ENCODE measurements around the gene C22orf39.
A peak's percentile ranks its signal among the peaks of the same experiment; 100 is the strongest.

C22orf39 gene

DNA sequence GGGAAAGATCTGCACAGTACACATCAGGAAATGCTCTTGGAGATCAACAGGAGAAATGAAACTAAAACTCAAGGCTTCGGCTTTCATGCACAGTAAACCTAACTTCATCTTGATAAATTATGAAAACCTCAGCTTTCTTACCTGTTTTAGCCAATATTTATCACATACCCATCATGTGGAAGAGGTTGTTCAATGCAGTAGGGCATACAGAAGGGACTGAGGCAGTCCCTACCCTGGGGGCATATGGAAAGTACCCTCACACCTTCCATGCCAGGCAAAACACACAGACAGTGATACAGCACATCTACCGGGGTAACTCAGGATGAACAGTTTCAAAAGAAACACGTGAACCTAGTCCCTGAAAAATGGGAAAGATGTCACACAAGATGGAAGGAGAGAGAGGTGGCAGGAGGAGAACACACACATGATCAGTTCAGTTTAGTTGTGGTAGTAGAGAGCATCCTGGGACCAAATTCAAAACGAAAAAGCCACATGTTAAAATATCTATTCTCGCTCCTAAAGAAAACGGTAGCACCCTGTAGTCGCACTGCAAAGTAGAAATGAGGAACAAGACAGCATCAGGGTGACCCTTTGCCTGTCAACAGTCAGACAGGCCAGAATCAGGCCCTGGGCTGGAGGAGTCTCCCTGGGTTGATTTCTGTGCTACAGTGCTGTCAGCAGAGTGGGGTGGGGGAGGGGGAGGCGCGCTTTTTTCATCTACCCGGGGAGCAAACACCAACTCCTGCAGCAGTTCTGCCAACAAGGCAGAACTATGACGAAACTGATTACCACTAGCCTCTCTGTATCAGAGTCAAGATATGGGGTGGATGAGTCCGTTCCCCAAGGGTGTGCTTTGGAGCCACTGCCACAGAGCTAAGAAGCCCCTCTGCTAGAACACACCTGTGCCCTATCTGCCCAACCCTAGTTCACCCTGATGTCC lies 17.3 kb downstream of the C22orf39 start:
- H3K9me3 ChIP-seq (ENCODE audit: control insufficient read depth, insufficient read depth, low read length), result no peaks in the 10 kb centered on the region
- no CpG with 5 or more reads among the region's 12 CpGs for WGBS (ENCODE audit: insufficient coverage, insufficient read length)
- H3K36me3 ChIP-seq (ENCODE audit: control insufficient read depth, insufficient read depth, low read length), result no peaks in the 10 kb centered on the region
- H3K4me1 ChIP-seq (ENCODE audit: control insufficient read depth, insufficient read depth, low read length), result no peaks in the 10 kb centered on the region
- no peak overlapping the region for H3K27ac ChIP-seq (ENCODE audit: low read length)
- H3K4me3 ChIP-seq (ENCODE audit: low read length), result peak overlapping the region; percentile 51; the same call in 1 of the 2 replicates
- DNase-seq (ENCODE audit: low read depth, low spot score), result no peak
- no peaks in the 10 kb centered on the region for H3K27me3 ChIP-seq (ENCODE audit: control insufficient read depth, insufficient read depth, low read length)

DNA sequence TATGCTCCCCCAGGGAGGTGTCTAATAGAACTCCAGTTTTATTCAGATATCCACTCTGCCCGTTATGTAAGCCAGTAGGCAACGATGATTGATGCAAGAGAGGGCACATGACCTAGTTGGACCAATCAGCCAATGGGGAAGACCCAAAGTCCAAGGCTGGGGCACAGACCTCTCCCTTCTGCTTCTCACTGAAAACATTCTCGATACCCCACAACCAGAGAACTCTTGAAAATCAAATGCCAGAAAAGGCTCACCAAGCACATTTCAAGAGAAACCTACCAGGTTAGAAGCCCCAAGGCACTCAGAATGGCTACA lies 23.4 kb downstream of the C22orf39 start:
- H3K4me1 ChIP-seq (ENCODE audit: control insufficient read depth, insufficient read depth, low read length), result peaks cover 5% of the 10 kb centered on the region
- H3K27me3 ChIP-seq (ENCODE audit: control insufficient read depth, insufficient read depth, low read length), result no peaks in the 10 kb centered on the region
- no peak overlapping the region for H3K27ac ChIP-seq (ENCODE audit: low read length)
- no peak for DNase-seq (ENCODE audit: low read depth, low spot score)
- no peak overlapping the region for H3K4me3 ChIP-seq (ENCODE audit: low read length)
- H3K9me3 ChIP-seq (ENCODE audit: control insufficient read depth, insufficient read depth, low read length), result no peaks in the 10 kb centered on the region
- no peaks in the 10 kb centered on the region for H3K36me3 ChIP-seq (ENCODE audit: control insufficient read depth, insufficient read depth, low read length)
- no CpG with 5 or more reads among the region's 3 CpGs for WGBS (ENCODE audit: insufficient coverage, insufficient read length)

DNA sequence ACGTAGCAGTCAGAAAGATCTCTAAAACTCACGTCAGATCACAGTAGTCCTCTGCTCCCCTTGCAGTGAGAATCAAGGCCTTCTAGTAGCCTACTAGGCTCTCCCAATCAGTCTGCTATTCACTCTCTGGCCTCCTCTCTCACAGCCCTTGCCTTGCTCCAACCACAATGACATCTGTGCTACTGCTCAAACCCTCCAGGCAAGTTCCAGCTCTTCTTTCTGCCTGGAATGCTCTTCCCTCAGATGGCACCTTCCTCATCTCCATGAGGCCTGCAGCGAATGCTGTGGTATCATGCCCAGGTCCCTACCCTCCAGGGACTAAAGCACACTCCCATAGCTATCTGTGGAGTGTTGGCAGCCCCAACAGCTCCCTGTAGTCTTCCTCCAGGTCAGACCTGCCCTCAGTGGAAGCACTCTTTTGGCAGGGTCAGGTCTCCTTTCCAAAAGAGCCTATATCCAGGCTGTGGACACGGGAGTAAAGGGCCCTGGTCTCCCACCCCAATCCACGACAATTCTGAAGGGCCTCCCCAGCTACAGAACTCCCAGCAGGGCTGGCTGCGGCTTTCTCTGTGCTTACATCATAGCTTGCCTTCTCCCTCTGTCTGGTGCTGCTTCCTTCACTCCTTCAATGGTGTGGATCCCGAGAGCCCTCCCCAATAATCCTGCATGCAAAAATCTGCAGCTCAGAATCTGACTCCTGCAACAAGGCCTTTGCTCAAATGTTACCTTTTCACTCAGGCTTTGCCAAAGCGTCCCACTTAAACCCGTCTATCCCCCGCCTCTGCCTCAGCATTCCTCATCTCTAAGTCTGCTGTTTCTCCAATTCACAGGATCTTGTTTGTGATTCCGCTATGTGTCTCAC lies 24.8 kb downstream of the C22orf39 start:
- Histone ChIP-seq H3K4me3 (ENCODE audit: low read length) (no peak overlapping the region), H3K27ac (ENCODE audit: low read length) (no peak overlapping the region), H3K4me1 (ENCODE audit: control insufficient read depth, insufficient read depth, low read length) (peaks cover 5% of the 10 kb centered on the region), H3K27me3 (ENCODE audit: control insufficient read depth, insufficient read depth, low read length) (no peaks in the 10 kb centered on the region), H3K9me3 (ENCODE audit: control insufficient read depth, insufficient read depth, low read length) (no peaks in the 10 kb centered on the region), H3K36me3 (ENCODE audit: control insufficient read depth, insufficient read depth, low read length) (no peaks in the 10 kb centered on the region)
- no peak for DNase-seq (ENCODE audit: low read depth, low spot score)
- no CpG with 5 or more reads among the region's 11 CpGs for WGBS (ENCODE audit: insufficient coverage, insufficient read length)

DNA sequence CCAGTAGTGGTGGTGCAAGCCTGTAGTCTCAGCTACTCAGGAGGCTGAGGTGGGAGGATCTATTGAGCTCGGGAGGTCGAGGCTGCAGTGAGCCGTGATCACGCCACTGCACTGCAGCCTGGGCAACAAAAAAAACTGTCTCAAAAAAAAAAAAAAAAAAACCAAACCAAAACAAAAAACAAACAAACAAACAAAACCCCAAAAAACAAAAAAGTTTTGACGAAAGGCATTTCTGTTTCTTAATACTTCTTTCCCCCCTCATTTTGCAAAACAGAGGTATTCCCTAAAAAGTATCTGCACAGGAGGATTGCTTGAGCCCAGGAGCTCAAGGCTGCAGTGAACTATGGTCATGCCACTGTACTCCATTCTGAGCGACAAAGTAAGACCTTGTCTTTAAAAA lies 27.2 kb downstream of the C22orf39 start:
- DNase-seq (ENCODE audit: low read depth, low spot score), result no peak
- peaks cover 5% of the 10 kb centered on the region for H3K4me1 ChIP-seq (ENCODE audit: control insufficient read depth, insufficient read depth, low read length)
- H3K27ac ChIP-seq (ENCODE audit: low read length), result no peak overlapping the region
- H3K4me3 ChIP-seq (ENCODE audit: low read length), result no peak overlapping the region
- H3K9me3 ChIP-seq (ENCODE audit: control insufficient read depth, insufficient read depth, low read length), result no peaks in the 10 kb centered on the region
- WGBS (ENCODE audit: insufficient coverage, insufficient read length), result 100% methylated on average over 1 of the region's 6 CpGs
- H3K36me3 ChIP-seq (ENCODE audit: control insufficient read depth, insufficient read depth, low read length), result no peaks in the 10 kb centered on the region
- H3K27me3 ChIP-seq (ENCODE audit: control insufficient read depth, insufficient read depth, low read length), result no peaks in the 10 kb centered on the region

DNA sequence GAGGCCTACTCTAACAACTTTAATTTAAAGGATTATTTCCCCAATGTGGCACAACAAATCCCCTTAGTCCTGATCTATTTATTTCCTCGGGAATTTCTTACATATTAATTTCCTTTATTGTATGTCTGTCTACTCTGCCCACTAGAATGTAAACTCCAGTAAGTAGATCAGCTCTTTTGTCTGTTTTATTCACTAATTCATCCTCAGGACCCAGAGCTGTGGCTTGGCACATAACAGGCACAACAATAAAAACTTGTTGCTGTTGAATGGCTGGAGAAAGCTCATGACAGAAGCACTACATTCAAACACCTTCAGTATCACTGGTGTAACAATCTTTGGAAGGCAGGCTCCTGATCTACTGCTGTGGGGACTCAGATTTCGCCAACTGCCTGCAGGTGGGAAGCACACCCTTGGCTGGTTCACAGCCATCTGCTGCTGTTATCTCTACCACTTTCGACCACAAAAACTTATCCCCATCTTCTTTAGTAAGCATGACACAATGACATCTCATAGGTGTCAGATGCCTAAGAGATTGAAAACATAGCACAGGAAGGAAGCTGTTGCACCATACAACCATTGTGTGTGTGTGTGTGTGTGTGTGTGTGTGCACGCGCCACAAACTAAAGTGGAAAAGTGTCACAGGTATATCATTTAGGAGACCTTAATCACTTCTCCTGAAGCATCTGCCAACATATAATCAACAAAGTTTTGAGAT lies 27.9 kb downstream of the C22orf39 start:
- no peak overlapping the region for H3K27ac ChIP-seq (ENCODE audit: low read length)
- no peak for DNase-seq (ENCODE audit: low read depth, low spot score)

GRCh38 chr22:19419086-19419463 lies 28.4 kb downstream of the C22orf39 start:
- no peak overlapping the region for H3K27ac ChIP-seq (ENCODE audit: low read length)

More for the DNA sequence above, 27.9 kb downstream of the C22orf39 start:
- no CpG with 5 or more reads among the region's 5 CpGs for WGBS (ENCODE audit: insufficient coverage, insufficient read length)
- H3K9me3 ChIP-seq (ENCODE audit: control insufficient read depth, insufficient read depth, low read length), result no peaks in the 10 kb centered on the region
- no peaks in the 10 kb centered on the region for H3K27me3 ChIP-seq (ENCODE audit: control insufficient read depth, insufficient read depth, low read length)
- H3K4me3 ChIP-seq (ENCODE audit: low read length), result no peak overlapping the region
- H3K36me3 ChIP-seq (ENCODE audit: control insufficient read depth, insufficient read depth, low read length), result no peaks in the 10 kb centered on the region
- H3K4me1 ChIP-seq (ENCODE audit: control insufficient read depth, insufficient read depth, low read length), result peaks cover 5% of the 10 kb centered on the region

GRCh38 chr22:19412923-19413322 lies 34.6 kb downstream of the C22orf39 start:
- no CpG with 5 or more reads among the region's 4 CpGs for WGBS (ENCODE audit: insufficient coverage, insufficient read length)
- H3K4me1 ChIP-seq (ENCODE audit: control insufficient read depth, insufficient read depth, low read length), result no peaks in the 10 kb centered on the region
- no peaks in the 10 kb centered on the region for H3K27me3 ChIP-seq (ENCODE audit: control insufficient read depth, insufficient read depth, low read length)
- peaks cover 4% of the 10 kb centered on the region for H3K36me3 ChIP-seq (ENCODE audit: control insufficient read depth, insufficient read depth, low read length)
- H3K4me3 ChIP-seq (ENCODE audit: low read length), result no peak overlapping the region
- no peak overlapping the region for H3K27ac ChIP-seq (ENCODE audit: low read length)
- DNase-seq (ENCODE audit: low read depth, low spot score), result no peak
- no peaks in the 10 kb centered on the region for H3K9me3 ChIP-seq (ENCODE audit: control insufficient read depth, insufficient read depth, low read length)

More at GRCh38 chr22:19419086-19419463, 28.4 kb downstream of the C22orf39 start:
- Histone ChIP-seq H3K27me3 (ENCODE audit: control insufficient read depth, insufficient read depth, low read length) (no peaks in the 10 kb centered on the region), H3K9me3 (ENCODE audit: control insufficient read depth, insufficient read depth, low read length) (no peaks in the 10 kb centered on the region), H3K36me3 (ENCODE audit: control insufficient read depth, insufficient read depth, low read length) (no peaks in the 10 kb centered on the region), H3K4me3 (ENCODE audit: low read length) (no peak overlapping the region), H3K4me1 (ENCODE audit: control insufficient read depth, insufficient read depth, low read length) (peaks cover 5% of the 10 kb centered on the region)
- WGBS (ENCODE audit: insufficient coverage, insufficient read length), result no CpG with 5 or more reads among the region's 5 CpGs
- no peak for DNase-seq (ENCODE audit: low read depth, low spot score)

GRCh38 chr22:19412478-19412877 lies 35.0 kb downstream of the C22orf39 start:
- no CpG with 5 or more reads among the region's 4 CpGs for WGBS (ENCODE audit: insufficient coverage, insufficient read length)
- Histone ChIP-seq H3K9me3 (ENCODE audit: control insufficient read depth, insufficient read depth, low read length) (no peaks in the 10 kb centered on the region), H3K4me1 (ENCODE audit: control insufficient read depth, insufficient read depth, low read length) (no peaks in the 10 kb centered on the region), H3K4me3 (ENCODE audit: low read length) (no peak overlapping the region), H3K36me3 (ENCODE audit: control insufficient read depth, insufficient read depth, low read length) (peaks cover 7% of the 10 kb centered on the region), H3K27me3 (ENCODE audit: control insufficient read depth, insufficient read depth, low read length) (no peaks in the 10 kb centered on the region), H3K27ac (ENCODE audit: low read length) (no peak overlapping the region)
- DNase-seq (ENCODE audit: low read depth, low spot score), result no peak

- peaks cover 7% of the 10 kb centered on the region for H3K36me3 ChIP-seq (ENCODE audit: control insufficient read depth, insufficient read depth, low read length)
- no peaks in the 10 kb centered on the region for H3K4me1 ChIP-seq (ENCODE audit: control insufficient read depth, insufficient read depth, low read length)
- no peak for DNase-seq (ENCODE audit: low read depth, low spot score)
- H3K27me3 ChIP-seq (ENCODE audit: control insufficient read depth, insufficient read depth, low read length), result no peaks in the 10 kb centered on the region
- H3K9me3 ChIP-seq (ENCODE audit: control insufficient read depth, insufficient read depth, low read length), result no peaks in the 10 kb centered on the region
- H3K4me3 ChIP-seq (ENCODE audit: low read length), result no peak overlapping the region
- WGBS (ENCODE audit: insufficient coverage, insufficient read length), result no CpG with 5 or more reads among the region's 1 CpG
- no peak overlapping the region for H3K27ac ChIP-seq (ENCODE audit: low read length)
Measured at GRCh38 chr22:19411690-19412045, 35.8 kb downstream of the C22orf39 start.

DNA sequence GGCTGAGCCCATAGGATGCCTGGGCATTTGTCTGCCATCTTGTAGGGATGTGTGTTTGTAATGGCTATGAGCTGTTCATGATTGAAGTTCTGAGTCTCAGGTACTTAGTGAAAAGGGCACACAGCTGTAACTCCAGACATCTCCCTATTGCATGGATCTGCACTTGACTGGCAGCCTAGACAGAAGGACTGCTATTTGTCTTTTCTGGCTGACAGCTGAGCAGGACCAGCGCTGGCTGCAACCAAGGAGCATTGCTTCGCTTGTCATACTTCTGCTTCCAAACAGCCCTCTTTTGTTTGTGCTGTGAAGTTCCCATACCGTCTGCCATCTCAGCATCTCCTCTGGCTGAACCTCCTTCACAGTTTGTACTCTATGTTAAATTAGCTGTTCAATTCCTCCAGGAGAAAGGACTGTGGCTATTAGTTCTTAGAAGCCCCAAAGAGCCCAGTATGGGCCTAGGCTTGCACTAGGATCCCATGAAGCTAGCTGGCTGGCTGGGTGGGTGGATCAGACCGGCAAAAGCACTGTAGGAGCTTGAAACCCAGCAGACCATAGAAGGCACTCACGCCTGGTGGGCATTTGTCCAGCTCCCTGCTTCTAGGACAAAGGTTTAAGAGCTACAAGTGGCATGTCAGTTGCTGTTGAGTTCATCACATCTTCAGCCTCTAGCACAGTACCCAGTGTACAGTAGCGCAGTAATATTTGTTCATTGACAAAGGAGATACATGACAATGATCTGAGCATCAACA lies 36.4 kb downstream of the C22orf39 start:
- Histone ChIP-seq H3K4me1 (ENCODE audit: control insufficient read depth, insufficient read depth, low read length) (no peaks in the 10 kb centered on the region), H3K36me3 (ENCODE audit: control insufficient read depth, insufficient read depth, low read length) (peaks cover 7% of the 10 kb centered on the region), H3K9me3 (ENCODE audit: control insufficient read depth, insufficient read depth, low read length) (no peaks in the 10 kb centered on the region), H3K27me3 (ENCODE audit: control insufficient read depth, insufficient read depth, low read length) (no peaks in the 10 kb centered on the region), H3K27ac (ENCODE audit: low read length) (no peak overlapping the region), H3K4me3 (ENCODE audit: low read length) (no peak overlapping the region)
- no peak for DNase-seq (ENCODE audit: low read depth, low spot score)
- WGBS (ENCODE audit: insufficient coverage, insufficient read length), result no CpG with 5 or more reads among the region's 6 CpGs

Measured in iPS DF 6.9 (cell line).